Tibial nerve (tissue), 4 donors: ENCODE measurements around the gene CTNNA3. TPM values are rescaled to one million over a fixed set of nuclear protein-coding genes. Genes with fewer than 3 reads are reported as not detected.

Experiments
- DNase-seq, 2 donors: peaks; one replicate each; pipeline ENCODE4 v3.0.0-alpha.2; 2019; ENCODE audit warnings: low spot score in 2 of 2
- H3K27ac ChIP-seq, 4 donors: fragments of 200-600 bp; sonication (generic) in 3 of 4; one replicate each; pipeline ENCODE4 v1.5.1; 2017 to 2019; ENCODE audit warnings: mild to moderate bottlenecking in 1 of 4
- H3K27me3 ChIP-seq, 2 donors: fragments of 200-600 bp; sonication (generic) in 1 of 2; one replicate each; pipeline versions ENCODE4 v1.5.1 to v1.6.0; 2017 to 2019
- H3K36me3 ChIP-seq, 3 donors: fragments of 200-600 bp; sonication (generic); one replicate each; pipeline ENCODE4 v1.5.1; 2018 to 2019
- H3K4me1 ChIP-seq, 4 donors: fragments of 200-600 bp; sonication (generic) in 3 of 4; one replicate each; pipeline ENCODE4 v1.5.1; 2017 to 2019
- H3K4me3 ChIP-seq, 4 donors: fragments of 200-600 bp; sonication (generic) in 3 of 4; one replicate each; pipeline ENCODE4 v1.5.1; 2017 to 2019; ENCODE audit warnings: mild to moderate bottlenecking in 1 of 4, moderate library complexity in 1 of 4
- H3K9me3 ChIP-seq, 4 donors: fragments of 200-600 bp; sonication (generic) in 3 of 4; one replicate each; pipeline ENCODE4 v1.5.1; 2017 to 2019
- CTCF ChIP-seq, 5 experiments: fragments of 200-600 bp in 3 of 5; fragments of 450-650 bp in 2 of 5; sonication (generic) in 3 of 5; IDR thresholded peaks; one replicate each; pipeline ENCODE4 v1.5.1; 2016 to 2019; ENCODE audit warnings: antibody characterized with exemption in 5 of 5, mild to moderate bottlenecking in 3 of 5, moderate library complexity in 2 of 5
- EP300 ChIP-seq, 2 donors: sonication (generic); formaldehyde crosslinking; IDR thresholded peaks; one replicate each; pipeline ENCODE4 v1.6.1; 2017; ENCODE audit warnings: antibody characterized with exemption in 2 of 2, mild to moderate bottlenecking in 1 of 2
- POLR2A ChIP-seq, 2 donors: fragments of 450-650 bp; IDR thresholded peaks; one replicate each; pipeline ENCODE4 v1.6.1; 2017; ENCODE audit warnings: antibody characterized with exemption in 2 of 2, mild to moderate bottlenecking in 2 of 2, moderate library complexity in 2 of 2
- WGBS, 2 donors: methylation state at CpG; one replicate each; pipeline ENCODE4 v1.1.5; 2018; 5-methylcytosine and 5-hydroxymethylcytosine counted together
- total RNA-seq, 4 donors: library from RNA; depleted of rRNA; stranded (reverse); fragments of >200 nt; gene quantifications; one replicate each; pipeline ENCODE4 v1.1.0, GENCODE V29; 2016

The CTNNA3 gene
- total RNA-seq, 4 donors from 2014 or later, result 15.9 to 36.1 (median 23.1) TPM

GRCh38 chr10:67115972-67116371 lies 580.0 kb downstream of the CTNNA3 start:
- Histone ChIP-seq H3K36me3 (no peaks in the 10 kb centered on the region), H3K4me3 (no peak overlapping the region), H3K9me3 (no peaks in the 10 kb centered on the region), H3K27ac (no peak overlapping the region), H3K27me3 (no peaks in the 10 kb centered on the region), H3K4me1 (no peaks in the 10 kb centered on the region)
- 50 to 58% methylated on average over 1 of the region's 1 CpG for WGBS, 2 donors
- TF ChIP-seq CTCF (IDR thresholded peaks at IDR 0.05), result no peak
- no peak for TF ChIP-seq POLR2A (IDR thresholded peaks at IDR 0.05)
- TF ChIP-seq EP300 (IDR thresholded peaks at IDR 0.05), result no peak
- DNase-seq, result no peak

- Histone ChIP-seq H3K9me3 (no peaks in the 10 kb centered on the region), H3K4me1 (no peaks in the 10 kb centered on the region), H3K36me3 (no peaks in the 10 kb centered on the region), H3K4me3 (no peak overlapping the region), H3K27me3 (no peaks in the 10 kb centered on the region), H3K27ac (no peak overlapping the region)
- no peak for DNase-seq
- TF ChIP-seq CTCF (IDR thresholded peaks at IDR 0.05), result no peak
- no peak for TF ChIP-seq POLR2A (IDR thresholded peaks at IDR 0.05)
- TF ChIP-seq EP300 (IDR thresholded peaks at IDR 0.05), result no peak
- WGBS, 2 donors, result 85 to 93% methylated on average over 2 of the region's 2 CpGs
Observed at GRCh38 chr10:67114945-67115344, 581.0 kb downstream of the CTNNA3 start.

GRCh38 chr10:67112765-67113164 lies 583.2 kb downstream of the CTNNA3 start:
- no peak overlapping the region for H3K27ac ChIP-seq
- H3K27me3 ChIP-seq, result no peaks in the 10 kb centered on the region
- no peak for DNase-seq
- WGBS, 2 donors, result 94 to 95% methylated on average over 1 of the region's 1 CpG
- H3K4me3 ChIP-seq, result no peak overlapping the region
- no peaks in the 10 kb centered on the region for H3K4me1 ChIP-seq
- no peaks in the 10 kb centered on the region for H3K36me3 ChIP-seq
- no peaks in the 10 kb centered on the region for H3K9me3 ChIP-seq
- TF ChIP-seq POLR2A (IDR thresholded peaks at IDR 0.05) (no peak), CTCF (IDR thresholded peaks at IDR 0.05) (no peak), EP300 (IDR thresholded peaks at IDR 0.05) (no peak)

- Histone ChIP-seq H3K27me3 (no peaks in the 10 kb centered on the region), H3K27ac (no peak overlapping the region), H3K4me1 (no peaks in the 10 kb centered on the region), H3K4me3 (no peak overlapping the region), H3K9me3 (no peaks in the 10 kb centered on the region), H3K36me3 (no peaks in the 10 kb centered on the region)
- TF ChIP-seq CTCF (IDR thresholded peaks at IDR 0.05) (no peak), EP300 (IDR thresholded peaks at IDR 0.05) (no peak), POLR2A (IDR thresholded peaks at IDR 0.05) (no peak)
- DNase-seq, result no peak
Observed at GRCh38 chr10:67110286-67110685, 585.7 kb downstream of the CTNNA3 start.

GRCh38 chr10:67107670-67108069 lies 588.3 kb downstream of the CTNNA3 start:
- Histone ChIP-seq H3K27ac (no peak overlapping the region), H3K4me1 (no peaks in the 10 kb centered on the region), H3K27me3 (no peaks in the 10 kb centered on the region), H3K9me3 (no peaks in the 10 kb centered on the region), H3K36me3 (no peaks in the 10 kb centered on the region), H3K4me3 (no peak overlapping the region)
- WGBS, 2 donors, result 83 to 90% methylated on average over 3 of the region's 3 CpGs
- DNase-seq, result no peak
- TF ChIP-seq CTCF (IDR thresholded peaks at IDR 0.05) (no peak), EP300 (IDR thresholded peaks at IDR 0.05) (no peak), POLR2A (IDR thresholded peaks at IDR 0.05) (no peak)
